Stimulated activated CD4-positive, alpha-beta T cell treated with anti-CD3 and anti-CD28 coated beads, Interleukin-4, amount 100 ng/mL, for 48 hours (primary cell): ENCODE data around the gene MYLK2.
A peak's percentile ranks its signal among the peaks of the same experiment; 100 is the strongest.

Source experiments
- DNase-seq, 2 donors: peaks; one replicate each; pipeline ENCODE4 v3.0.0-alpha.2; 2020; ENCODE audit warnings: low read depth in 2 of 2

The MYLK2 gene

DNA sequence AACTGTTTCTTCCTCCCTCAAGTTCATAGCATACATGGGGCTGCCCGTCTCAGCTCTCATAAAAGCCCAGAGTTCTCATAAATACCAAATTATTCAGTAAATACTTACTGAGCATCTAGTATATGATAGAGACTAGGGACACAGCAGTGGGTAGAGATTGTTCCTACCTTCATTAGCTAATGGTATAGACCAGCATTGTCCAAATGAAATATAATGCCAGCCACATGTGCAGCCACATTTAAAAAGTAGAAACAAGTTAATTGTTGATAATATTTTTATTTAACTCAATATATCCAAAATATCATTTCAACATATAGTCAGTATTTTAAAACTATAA, 52.4 kb downstream of the MYLK2 start:
- DNase-seq: no peak

DNA sequence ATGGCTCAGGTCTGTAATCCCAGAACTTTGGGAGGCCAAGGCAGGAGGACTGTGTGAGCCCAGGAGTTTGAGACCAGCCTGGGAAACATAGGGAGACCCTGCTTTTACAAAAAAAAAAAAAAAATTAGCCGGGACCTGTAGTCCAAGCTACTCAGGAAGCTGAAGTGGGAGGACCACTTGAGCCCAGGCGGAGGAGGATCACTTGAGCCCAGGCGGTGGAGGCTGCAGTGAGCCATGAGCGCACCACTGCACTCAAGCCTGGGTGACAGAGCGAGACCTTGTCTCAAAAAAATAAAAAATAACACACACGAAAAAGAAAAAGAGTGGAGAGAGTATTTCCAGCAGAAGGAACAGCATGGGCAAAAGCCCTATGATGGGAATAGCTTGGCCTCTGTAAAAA, 53.2 kb downstream of the MYLK2 start:
- DNase-seq: no peak

DNA sequence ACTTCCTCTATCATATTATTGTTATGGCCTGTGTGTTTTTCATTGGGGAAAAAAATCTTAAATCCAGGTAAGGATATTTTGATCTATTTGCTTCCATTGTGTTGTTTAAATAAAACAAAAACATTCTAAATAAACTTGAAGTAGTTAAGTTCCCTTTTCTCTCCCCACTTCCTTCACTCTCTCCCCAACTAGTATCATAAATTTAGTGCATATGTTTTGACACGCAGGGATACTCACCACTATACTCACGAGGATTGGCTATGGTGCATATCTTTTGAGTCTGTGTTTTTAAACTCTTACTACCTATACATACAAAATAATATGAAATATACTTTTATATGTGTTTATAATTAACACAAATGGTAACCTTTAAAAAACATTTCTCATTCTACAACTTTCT, 56.5 kb downstream of the MYLK2 start:
- DNase-seq: no peak

DNA sequence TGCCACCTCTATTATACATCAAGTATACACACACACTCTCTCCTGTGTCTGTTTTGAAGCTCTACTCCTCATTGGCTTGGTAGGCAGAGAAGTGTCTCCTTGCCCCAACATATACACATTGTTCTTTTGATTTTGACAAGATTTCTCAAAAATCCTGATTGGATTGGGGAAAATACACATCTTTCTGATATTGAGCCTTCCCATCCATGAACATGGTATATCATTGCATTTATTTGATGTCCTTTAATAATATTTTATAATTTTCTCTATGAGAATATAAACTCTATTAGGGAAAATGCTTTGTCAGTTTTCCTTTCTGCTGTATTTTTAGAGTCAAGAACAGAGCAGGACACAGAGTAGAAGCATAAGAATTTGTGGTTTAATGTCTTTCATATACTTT, 58.5 kb downstream of the MYLK2 start:
- DNase-seq: no peak

DNA sequence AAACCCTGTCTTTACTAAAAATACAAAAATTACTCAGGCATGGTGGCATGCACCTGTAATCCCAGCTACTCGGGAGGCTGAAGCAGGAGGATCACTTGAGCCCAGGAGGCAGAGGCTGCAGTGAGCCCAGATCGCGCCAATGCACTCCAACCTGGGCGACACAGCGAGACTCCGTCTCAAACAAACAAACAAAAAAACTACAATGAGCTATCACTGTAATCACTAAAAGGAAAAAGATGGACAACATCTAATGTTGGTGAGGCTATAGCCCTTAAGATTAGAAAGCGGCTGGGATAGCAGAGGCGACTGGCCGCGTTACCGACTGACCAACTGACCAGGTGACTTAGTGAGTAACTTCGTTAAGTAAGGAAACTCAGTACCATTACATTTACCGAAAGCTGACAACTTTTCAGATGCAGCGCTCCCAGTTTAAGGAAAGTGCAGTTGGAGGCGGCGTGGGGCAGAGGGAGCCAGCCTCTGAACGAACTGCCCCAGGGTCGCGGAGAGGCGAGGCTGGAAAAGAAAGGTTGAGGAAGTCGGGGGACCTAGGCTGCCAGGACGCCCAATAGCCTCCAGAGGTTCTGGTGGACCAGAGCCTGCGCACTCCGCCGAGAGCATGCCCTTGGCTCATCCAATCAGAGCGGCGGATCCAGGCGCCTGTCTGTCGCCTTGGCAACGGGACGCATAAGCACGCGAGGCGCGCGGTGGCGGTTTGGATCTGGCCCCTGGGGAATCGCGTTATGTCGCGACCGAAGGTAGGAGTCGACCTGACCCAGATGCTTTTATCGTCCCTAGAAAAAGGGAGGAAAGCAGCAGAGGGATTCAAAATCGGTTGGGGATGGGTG, 60.2 kb downstream of the MYLK2 start:
- DNase-seq: peak; percentile 78 to 84

DNA sequence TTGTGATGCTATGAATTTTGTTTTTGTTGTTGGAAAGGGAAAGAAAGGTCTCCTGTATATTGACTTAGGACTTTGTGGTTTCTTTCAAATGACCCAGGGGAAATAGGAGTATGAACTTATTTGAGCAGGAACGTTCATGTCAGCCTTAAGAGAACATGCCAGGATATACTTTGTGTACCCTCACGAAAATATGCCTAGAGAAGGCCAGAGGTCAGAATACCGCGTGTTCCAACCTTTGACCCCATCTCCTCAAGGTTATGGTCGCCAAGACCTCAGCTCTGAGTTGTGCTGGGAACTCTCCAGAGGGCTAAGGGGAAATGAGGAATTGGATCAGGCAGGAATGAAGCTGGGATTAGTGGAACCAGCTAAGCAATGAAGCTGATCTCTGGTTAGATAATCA, 62.8 kb downstream of the MYLK2 start:
- DNase-seq: no peak

DNA sequence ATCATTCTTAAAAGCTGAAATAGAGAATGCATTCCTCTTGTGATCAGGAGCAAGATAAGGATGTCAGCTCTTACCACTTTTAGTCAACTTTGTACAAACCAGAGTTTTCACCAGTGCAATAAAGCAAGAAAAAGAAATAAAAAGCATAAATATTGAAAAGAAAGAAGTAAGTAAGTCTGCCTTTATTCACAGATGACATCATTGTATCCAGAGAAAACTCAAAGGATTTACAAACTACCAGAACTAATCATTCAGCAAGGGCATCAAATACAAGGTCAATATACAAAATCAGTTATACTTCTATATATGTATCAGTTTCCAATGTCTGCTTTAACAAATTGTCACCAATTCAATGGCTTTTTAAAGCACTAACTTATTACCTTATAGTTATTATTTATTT, 64.7 kb downstream of the MYLK2 start:
- DNase-seq: no peak
